ENCODE results near the gene HLA-DRA. TPM values are rescaled to one million over a fixed set of nuclear protein-coding genes. Genes with fewer than 3 reads are reported as not detected.

HLA-DRA gene
- total and polyA plus RNA-seq, 2 of the 8 experiments (the other 6 are each of a cell fraction or from before 2014, with no cell fraction given) = 5.0 to 6.2 TPM

DNA sequence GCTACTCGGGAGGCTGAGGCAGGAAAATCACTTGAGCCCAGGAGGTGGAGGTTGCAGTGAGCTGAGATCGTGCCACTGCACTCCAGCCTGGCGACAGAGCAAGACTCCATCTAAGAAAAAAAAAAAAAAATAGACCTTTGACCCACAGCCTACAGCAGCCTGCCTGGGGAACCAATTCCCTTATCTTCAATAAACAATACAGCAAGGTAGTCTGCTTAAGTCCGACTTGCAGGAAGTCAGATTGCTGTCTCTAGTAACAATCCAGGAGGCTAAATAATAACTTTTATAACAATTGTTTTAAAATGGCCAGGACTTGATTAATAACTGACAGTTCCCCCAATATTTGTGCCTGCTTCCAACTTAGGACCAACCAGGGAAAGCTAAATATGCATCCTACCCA lies 13.3 kb upstream of the HLA-DRA start:
- CTCF ChIA-PET (ENCODE audit: partially characterized antibody) = interaction anchor here (1.2 to 5.1 kb wide), 3 partner anchors 12 to 415 kb away, joined by 4 to 42 read pairs (median 15); no protein-coding TSS in a partner anchor
- H4K5ac ChIP-seq (ENCODE audit: insufficient read length, low read depth, low read length) = no peak overlapping the region

More for the DNA sequence above, 13.3 kb upstream of the HLA-DRA start:
- Histone ChIP-seq H3K4me2 (ENCODE audit: insufficient read depth in 1 of 2, low read depth in 2 of 2, low read length in 2 of 2) (no peak overlapping the region), H2BK20ac (ENCODE audit: low read length) (no peak overlapping the region), H2AFZ (ENCODE audit: low read length) (no peak overlapping the region), H4K91ac (replicated peaks; ENCODE audit: insufficient read length, low read length) (no peak overlapping the region), H3K36me3 (ENCODE audit: control insufficient read depth in 2 of 4, insufficient read depth in 4 of 4, low read length in 3 of 4) (no peaks in the 10 kb centered on the region), H2BK120ac (replicated peaks; ENCODE audit: low read depth, low read length) (no peak overlapping the region), H4K8ac (ENCODE audit: extremely low read depth, insufficient read depth, low read length) (no peak overlapping the region), H3K23me2 (ENCODE audit: low read depth, low read length) (no peaks in the 10 kb centered on the region), H3K79me2 (ENCODE audit: control insufficient read depth in 1 of 2, insufficient read depth in 2 of 2, low read length in 2 of 2) (no peaks in the 10 kb centered on the region), H3K79me1 (ENCODE audit: low read depth, low read length) (no peaks in the 10 kb centered on the region), H3K18ac (ENCODE audit: extremely low read depth, low read length) (no peak overlapping the region), H2AK5ac (ENCODE audit: low read depth, low read length) (no peak overlapping the region), H4K20me1 (replicated peaks in 1 of 2; ENCODE audit: control insufficient read depth in 1 of 2, insufficient read depth in 2 of 2, low read length in 2 of 2) (no peaks in the 10 kb centered on the region), H3K14ac (ENCODE audit: insufficient read length) (no peak overlapping the region), H3K4me1 (replicated peaks in 1 of 4; ENCODE audit: control insufficient read depth in 3 of 4, insufficient read depth in 4 of 4, low read length in 3 of 4) (no peaks in the 10 kb centered on the region), H3K56ac (replicated peaks; ENCODE audit: insufficient read length, low read depth, low read length) (no peak overlapping the region), H2BK12ac (ENCODE audit: low read depth, low read length) (no peak overlapping the region), H2BK15ac (ENCODE audit: low read length) (no peak overlapping the region), H3K4ac (replicated peaks; ENCODE audit: insufficient read length, low read depth, low read length) (no peak overlapping the region), H3K9ac (replicated peaks in 1 of 4; ENCODE audit: extremely low read depth in 1 of 4, low read depth in 3 of 4, low read length in 3 of 4) (no peak overlapping the region), H3K9me3 (ENCODE audit: insufficient read depth in 2 of 2, low read depth in 1 of 2, low read length in 1 of 2) (no peaks in the 10 kb centered on the region), H2BK5ac (ENCODE audit: low read depth, low read length) (no peak overlapping the region), H3K23ac (ENCODE audit: insufficient read length) (no peak overlapping the region), H3K27ac (ENCODE audit: low read depth, low read length) (no peak overlapping the region), H3K27me3 (replicated peaks in 1 of 4; ENCODE audit: control insufficient read depth in 3 of 4, extremely low read depth in 1 of 4, insufficient read depth in 3 of 4, low read length in 3 of 4) (no peaks in the 10 kb centered on the region), H3K4me3 (ENCODE audit: extremely low read depth in 1 of 4, insufficient read depth in 2 of 4, low read depth in 3 of 4, low read length in 4 of 4) (no peak overlapping the region)
- FAIRE-seq (no peak), DNase-seq (ENCODE audit: low read depth in 1 of 2, low spot score in 2 of 2) (no peak)
- POLR2A ChIA-PET (ENCODE audit: partially characterized antibody) = no interaction called here
- 84% methylated on average over 4 of the region's 4 CpGs; no CpG with 5 or more reads in 1 of the 2 experiments for WGBS, 2 experiments (ENCODE audit: extremely low coverage in 1 of 2, insufficient coverage in 1 of 2, insufficient read length in 1 of 2, insufficient replicate concordance in 2 of 2, low coverage in 1 of 2, low lambda C conversion rate in 2 of 2, missing lambda C conversion rate in 1 of 2)

Measured in H1 (cell line).